MM.1S (cell line): ENCODE data around the gene LRRC75A.

Experiments used
- EZH2 ChIP-seq: fragments of 300-600 bp; sonication (generic); optimal IDR thresholded peaks from 2 replicates; pipeline ENCODE3; 2017; ENCODE audit warnings: low read depth, mild to moderate bottlenecking, antibody characterized with exemption, low read length, mixed read lengths
- EZH2phosphoT487 ChIP-seq: fragments of 300-600 bp; sonication (generic); IDR thresholded peaks from 2 replicates; pipeline ENCODE4 v1.6.1; 2018; ENCODE audit warnings: antibody characterized with exemption, low read length
- TF ChIP-seq, protein P1 (sequence below): fragments of 300-600 bp; sonication (generic); IDR thresholded peaks from 2 replicates; pipeline ENCODE4 v1.5.1; 2016; ENCODE audit warnings: antibody characterized with exemption, low read length, mixed read lengths

DNA sequence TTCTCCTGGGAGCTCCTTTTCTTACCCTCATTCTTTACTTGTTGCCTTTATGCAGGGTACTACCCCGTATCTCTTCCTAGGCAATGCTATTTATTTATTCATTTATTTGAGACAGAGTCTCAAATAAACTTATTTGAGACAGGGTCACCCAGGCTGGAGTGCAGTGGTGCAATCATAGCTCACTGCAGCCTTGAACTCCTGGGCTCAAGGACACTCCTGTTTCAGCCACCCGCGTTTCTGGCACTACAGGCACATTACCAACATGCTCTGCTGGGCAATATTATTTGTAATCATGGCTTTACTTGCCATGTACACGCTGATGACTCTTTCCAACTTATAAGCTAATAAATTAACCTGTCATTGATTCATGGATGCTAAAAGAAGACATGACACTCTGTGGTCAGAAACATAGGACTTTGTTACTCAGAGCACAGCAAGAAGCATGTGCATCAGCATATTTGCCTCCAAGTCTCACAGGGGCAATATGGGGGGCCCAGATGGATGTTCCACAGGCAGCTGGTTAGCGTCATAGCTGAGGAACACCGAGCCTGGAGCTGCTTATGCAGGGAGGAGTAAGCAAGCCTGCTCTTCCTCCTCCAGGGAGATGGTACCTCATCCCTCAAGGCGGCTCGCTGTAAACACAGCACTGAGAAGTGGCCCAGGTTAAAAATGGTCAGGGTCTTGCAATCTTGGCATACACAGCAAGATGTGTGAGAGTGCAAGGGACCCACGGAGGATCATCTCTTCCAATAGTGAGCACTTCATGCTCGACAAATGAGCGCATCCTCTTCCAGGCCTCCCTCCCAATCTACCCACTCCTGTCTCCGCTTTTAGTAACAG is 4.2 kb upstream of the LRRC75A start:
- TF ChIP-seq, protein P1, sequence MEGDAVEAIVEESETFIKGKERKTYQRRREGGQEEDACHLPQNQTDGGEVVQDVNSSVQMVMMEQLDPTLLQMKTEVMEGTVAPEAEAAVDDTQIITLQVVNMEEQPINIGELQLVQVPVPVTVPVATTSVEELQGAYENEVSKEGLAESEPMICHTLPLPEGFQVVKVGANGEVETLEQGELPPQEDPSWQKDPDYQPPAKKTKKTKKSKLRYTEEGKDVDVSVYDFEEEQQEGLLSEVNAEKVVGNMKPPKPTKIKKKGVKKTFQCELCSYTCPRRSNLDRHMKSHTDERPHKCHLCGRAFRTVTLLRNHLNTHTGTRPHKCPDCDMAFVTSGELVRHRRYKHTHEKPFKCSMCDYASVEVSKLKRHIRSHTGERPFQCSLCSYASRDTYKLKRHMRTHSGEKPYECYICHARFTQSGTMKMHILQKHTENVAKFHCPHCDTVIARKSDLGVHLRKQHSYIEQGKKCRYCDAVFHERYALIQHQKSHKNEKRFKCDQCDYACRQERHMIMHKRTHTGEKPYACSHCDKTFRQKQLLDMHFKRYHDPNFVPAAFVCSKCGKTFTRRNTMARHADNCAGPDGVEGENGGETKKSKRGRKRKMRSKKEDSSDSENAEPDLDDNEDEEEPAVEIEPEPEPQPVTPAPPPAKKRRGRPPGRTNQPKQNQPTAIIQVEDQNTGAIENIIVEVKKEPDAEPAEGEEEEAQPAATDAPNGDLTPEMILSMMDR = no peak
- TF ChIP-seq EZH2 (no peak), EZH2phosphoT487 (no peak)
